ENCODE measurements around the gene ZNF286A.
"Not testable (repeated sequence)": the region's sequence is repeated elsewhere in the genome, so short reads cannot be mapped to it uniquely, and the experiment has no call there.

ZNF286A gene

DNA sequence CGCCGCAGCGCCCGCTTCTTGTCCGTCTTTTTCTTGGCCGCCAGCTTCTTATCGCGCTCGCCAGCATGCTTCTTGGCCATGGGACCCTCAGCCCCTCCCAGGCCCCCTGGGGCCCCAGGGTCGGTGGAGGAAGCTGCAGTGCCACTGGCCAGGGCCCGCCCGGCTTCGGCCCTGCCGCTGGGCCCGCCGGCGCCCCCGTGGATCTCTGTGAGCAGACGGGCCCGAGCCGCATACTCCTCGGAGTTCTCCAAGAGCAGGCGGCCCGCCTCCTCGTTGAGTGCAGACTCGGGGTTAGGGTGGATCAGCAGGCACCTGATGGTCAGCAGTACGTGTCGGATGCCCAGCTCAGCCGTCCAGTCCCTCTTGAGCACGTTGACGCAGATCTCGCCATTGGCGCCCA, 4.7 kb downstream of the ZNF286A start:
- DNase-seq, result not testable (repeated sequence)

- DNase-seq, result not testable (repeated sequence)
Measured at GRCh38 chr17:15704813-15705212, 5.3 kb downstream of the ZNF286A start.

GRCh38 chr17:15708879-15709278, 9.3 kb downstream of the ZNF286A start:
- not testable (repeated sequence) for DNase-seq

DNA sequence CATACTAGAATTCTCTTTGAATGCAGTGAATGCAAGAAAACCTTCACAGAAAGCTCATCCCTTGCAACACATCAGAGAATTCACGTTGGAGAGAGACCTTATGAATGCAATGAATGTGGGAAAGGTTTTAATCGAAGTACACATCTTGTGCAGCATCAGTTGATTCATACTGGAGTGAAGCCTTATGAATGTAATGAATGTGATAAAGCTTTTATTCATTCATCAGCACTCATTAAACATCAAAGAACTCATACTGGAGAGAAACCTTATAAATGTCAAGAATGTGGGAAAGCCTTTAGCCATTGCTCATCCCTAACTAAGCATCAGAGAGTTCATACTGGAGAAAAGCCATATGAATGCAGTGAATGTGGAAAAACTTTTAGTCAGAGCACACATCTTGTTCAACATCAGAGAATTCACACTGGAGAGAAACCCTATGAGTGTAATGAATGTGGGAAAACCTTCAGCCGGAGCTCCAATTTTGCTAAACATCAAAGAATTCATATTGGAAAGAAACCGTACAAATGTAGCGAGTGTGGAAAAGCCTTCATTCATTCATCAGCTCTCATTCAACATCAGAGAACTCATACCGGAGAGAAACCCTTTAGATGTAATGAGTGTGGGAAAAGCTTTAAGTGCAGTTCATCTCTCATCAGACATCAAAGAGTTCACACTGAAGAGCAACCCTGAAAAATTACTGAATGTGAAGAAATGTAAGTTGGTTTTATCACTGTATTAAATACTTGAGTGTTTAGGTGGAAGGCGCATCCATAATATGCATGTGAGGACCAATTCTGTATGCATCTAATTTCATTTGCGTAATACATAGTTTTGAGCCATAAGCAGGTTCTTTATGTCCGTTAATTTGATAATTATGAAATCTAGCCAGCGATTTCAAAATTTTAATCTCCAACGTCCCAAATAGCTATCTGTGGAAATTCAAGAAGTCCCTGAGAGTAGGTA, 17.3 kb downstream of the ZNF286A start:
- DNase-seq, result not testable (repeated sequence)

- DNase-seq, result not testable (repeated sequence)
Measured at GRCh38 chr17:15730535-15730934, 31.0 kb downstream of the ZNF286A start.

DNA sequence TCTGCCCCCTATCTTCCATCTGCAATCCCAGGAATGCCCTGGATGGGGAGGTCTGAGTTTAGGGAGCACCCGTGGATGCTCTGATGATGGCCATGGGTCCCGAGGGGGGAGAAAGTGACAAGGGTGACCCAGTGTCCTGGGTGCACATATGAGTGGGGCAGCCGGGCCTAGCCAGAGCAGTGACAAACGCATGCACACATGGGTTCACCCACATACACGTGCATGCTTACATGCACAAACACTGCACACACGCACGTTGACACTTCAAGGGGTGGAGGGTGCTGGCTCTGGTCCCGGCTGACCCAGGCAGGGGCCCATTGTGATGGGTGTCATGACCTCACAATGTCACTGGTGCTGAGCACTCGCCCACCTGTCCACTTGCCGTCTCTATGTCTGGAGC, 32.3 kb downstream of the ZNF286A start, which contains the start of gene TBC1D26:
Gene TBC1D26, plus strand, starts transcription at position 384 of the 400 bp plus-strand sequence. CDS start 3,066 bp downstream, outside the sequence.
- not testable (repeated sequence) for DNase-seq

DNA sequence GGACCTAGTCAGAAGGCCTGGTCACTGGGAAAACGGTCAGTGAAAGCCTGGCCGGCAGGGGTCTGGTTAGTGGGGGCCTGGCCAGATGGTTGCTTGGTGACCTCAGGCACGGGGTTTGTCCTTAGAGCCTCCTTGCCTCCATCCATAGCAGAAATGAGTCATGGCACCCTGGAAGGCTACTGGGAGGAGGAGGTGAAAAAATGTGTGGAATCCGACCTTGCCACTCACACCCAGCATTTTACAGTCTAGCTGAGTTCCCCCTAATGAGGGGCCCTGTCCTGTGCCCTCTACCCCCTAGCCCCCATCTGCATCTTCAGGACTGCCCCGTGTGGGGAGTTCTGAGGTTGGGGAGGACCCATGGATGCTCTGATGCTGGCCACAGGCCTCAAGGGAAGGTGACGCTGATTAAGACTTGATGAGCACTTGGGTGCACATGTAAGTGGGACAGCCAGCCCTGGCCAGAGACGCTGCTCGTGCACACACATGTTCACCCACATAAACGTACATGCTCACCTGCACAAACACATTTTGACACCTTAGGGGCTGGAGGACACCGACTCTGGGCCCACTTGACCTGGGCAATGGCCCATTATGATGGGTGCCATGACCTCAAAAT, 33.7 kb downstream of the ZNF286A start:
- not testable (repeated sequence) for DNase-seq

- DNase-seq, result not testable (repeated sequence)
Measured at GRCh38 chr17:15736578-15736977, 37.0 kb downstream of the ZNF286A start.

DNA sequence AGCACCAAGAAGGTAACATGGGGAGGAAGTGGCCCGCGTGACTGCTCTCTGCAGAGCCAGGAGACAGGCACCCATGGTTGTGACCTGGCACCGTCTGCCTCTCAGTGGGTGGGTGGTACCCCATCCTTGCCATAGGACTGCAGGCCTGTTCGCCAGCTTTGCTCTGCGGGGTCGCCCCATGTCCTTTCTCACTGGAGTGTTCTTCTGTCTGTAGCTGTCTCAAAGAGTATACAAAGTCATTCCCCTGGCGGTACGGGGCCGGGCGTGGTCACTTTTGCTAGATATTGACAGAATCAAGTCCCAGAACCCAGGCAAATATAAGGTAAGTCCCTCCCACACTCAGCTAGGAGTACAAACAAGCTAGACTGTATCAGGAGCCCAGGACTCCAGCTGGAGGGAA, 38.5 kb downstream of the ZNF286A start:
- DNase-seq, result no peak

DNA sequence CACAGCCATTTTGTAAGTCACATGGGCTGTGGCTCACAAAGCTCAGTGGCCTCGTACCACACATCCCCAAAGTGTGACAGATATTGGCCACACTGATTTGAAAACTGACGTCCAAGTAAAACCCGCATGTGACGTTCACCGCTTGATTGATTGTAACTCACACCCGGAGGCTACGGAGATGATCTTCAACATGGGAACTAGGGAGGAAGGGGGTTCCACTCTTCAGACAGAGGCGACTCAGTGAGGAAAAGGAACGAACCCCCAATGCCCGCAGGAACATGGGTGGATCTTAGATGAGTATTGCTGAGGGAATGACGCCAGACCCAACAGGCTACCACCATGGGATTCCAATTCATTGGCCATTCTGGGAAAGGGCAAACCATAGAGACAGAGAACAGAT, 39.7 kb downstream of the ZNF286A start:
- DNase-seq, result not testable (repeated sequence)

DNA sequence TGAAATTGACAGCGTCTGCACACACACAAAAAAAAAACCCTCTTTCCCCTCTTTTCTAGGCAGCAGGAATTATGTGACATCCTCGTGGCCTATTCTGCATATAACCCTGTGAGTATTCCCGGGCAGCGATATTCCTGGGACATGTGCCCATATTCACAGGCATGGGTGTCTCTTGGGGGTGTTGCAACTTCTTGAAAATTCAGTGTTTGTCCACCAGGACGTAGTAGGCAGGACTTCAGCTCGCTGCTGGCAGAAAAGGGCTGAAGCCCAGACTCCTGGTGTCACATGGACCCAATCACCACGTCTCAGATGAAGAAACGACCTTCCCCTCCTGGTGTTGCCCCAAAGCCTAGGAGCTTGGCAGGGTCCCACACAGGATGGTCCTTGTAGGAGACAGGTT, 40.5 kb downstream of the ZNF286A start:
- DNase-seq, result not testable (repeated sequence)

DNA sequence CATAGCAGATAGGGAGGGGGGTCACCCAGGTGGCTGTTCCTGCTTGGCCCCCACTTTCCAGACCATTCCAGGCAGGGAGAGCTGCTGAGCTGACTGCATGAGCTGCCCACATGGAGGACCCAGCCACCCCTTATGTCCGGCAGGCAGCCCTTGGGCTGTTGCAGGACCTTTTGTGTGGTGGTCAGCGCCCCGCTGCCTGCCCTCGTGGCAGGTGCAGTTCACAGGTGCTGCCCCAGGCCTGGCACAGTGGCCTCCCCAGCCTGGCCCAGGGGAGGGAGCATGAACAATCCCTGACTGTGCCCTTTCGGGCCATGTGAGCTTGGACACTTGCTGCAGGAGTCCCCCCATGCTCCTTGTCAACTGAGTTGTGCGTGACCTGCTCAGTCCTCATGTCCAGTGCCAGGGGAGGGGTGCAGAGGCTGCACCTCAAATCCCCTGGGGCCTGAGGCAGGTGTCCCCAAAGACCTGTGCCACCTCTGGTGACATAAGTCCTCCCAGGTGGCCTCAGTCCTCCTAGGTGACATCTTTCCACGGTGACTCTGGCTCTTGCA, 41.1 kb downstream of the ZNF286A start:
- DNase-seq, result no peak

- no peak for DNase-seq
Measured at GRCh38 chr17:15741624-15742023, 42.1 kb downstream of the ZNF286A start.

- DNase-seq, result no peak
Measured at GRCh38 chr17:15742051-15742795, 42.7 kb downstream of the ZNF286A start.

DNA sequence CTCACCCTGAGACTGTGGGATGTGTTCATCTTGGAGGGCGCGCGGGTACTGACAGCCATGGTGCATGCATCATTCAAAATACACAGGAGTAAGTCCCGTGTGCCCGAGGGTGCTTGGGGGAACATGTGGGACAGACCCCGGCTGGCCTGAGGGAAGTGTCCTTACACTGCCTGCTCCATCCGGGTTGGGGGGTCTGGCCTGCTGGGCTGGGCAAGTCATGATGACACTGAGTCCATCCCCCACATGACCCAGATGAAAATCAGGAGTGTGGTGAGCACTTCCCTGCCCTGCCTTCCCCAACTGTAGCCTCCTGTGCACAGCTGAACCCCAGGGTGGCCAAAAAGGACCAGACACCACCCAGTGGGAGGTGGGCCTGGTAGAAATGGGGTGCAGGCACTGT, 43.4 kb downstream of the ZNF286A start:
- no peak for DNase-seq

DNA sequence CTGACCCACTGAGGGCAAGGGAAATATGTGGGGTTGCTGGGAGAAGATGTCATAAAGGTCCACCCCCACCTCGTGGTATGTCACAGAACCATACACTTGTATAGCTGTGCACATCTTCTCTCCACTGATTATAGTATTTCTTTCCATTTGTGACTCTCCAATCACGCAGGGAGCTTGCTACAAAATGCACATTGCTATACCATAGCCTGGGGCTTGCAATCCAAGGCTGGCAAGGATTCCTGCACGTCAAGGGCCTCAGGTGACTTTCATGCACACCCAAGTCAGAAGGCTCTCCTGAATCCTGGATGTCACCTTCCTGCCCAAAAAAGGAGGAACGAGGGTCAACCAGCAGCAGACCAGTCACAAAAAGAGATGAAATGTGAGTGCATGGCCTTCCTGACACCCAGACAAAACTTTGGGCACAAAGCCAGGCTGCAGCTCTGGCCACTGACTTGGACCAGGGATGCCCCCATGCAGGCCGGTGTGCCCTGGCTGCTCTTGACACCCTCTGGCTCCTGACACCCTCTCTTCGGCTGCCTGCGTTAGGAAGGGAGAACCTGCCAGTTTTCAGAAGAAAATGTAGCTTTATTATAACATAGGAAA, 44.6 kb downstream of the ZNF286A start:
- no peak for DNase-seq

DNA sequence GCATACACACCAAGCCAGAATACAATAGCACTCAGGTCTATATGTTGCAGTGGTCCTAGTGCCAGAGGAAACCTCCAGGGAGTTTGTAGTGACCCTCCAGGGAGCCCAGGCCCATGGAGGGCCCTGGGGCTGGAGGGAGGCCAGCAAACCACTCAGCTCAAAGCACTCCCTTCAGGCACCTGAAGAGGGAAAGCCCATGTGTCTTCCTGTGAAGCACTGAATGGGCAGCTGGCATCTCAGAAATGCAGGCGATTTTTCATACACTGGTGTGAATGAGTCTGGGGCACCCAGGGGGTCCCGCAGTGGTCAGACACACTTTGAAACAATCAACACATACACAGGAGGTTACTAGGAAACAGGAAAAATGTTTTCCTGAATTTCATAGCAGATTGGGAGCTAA, 45.3 kb downstream of the ZNF286A start:
- DNase-seq, result no peak

GRCh38 chr17:15749403-15749802, 49.9 kb downstream of the ZNF286A start:
- not testable (repeated sequence) for DNase-seq

- not testable (repeated sequence) for DNase-seq
Measured at GRCh38 chr17:15768865-15769533, 69.4 kb downstream of the ZNF286A start.

Data from activated CD4-positive, alpha-beta T cell treated with anti-CD3 and anti-CD28 coated beads, Interleukin-2, amount 50 U/mL, for 16 hours (primary cell).